Heart left ventricle (tissue), 16 donors: ENCODE results near the gene NKX1-2. TPM values are rescaled to one million over a fixed set of nuclear protein-coding genes. Genes with fewer than 3 reads are reported as not detected.

Experiments used
- ATAC-seq, 4 donors: fragments of 200-7000 bp; cut with Tn5 transposase; one replicate each; pipeline ENCODE4 v1.9.1; 2020 to 2022; ENCODE audit warnings: moderate library complexity in 4 of 4, mild to moderate bottlenecking in 3 of 4, moderate number of reproducible peaks in 1 of 4
- DNase-seq, 5 donors: peaks; one replicate each; pipeline ENCODE4 v3.0.0-alpha.2; 2020
- H3K27ac ChIP-seq, 12 donors: fragments of 200-600 bp; sonication (generic) in 4 of 12; one replicate each; pipeline versions ENCODE4 v1.5.0 to v1.8.0; 2016 to 2022; ENCODE audit warnings: mild to moderate bottlenecking in 2 of 12
- H3K27me3 ChIP-seq, 9 donors: fragments of 200-600 bp; sonication (generic) in 2 of 9; one replicate each; pipeline versions ENCODE4 v1.5.1 to v1.8.0; 2016 to 2022; ENCODE audit warnings: mild to moderate bottlenecking in 3 of 9
- H3K36me3 ChIP-seq, 9 donors: fragments of 200-600 bp; sonication (generic) in 2 of 9; one replicate each; pipeline versions ENCODE4 v1.5.0 to v1.8.0; 2018 to 2022; ENCODE audit warnings: mild to moderate bottlenecking in 2 of 9
- H3K4me1 ChIP-seq, 12 donors: fragments of 200-600 bp; sonication (generic) in 4 of 12; one replicate each; pipeline versions ENCODE4 v1.5.0 to v1.8.0; 2016 to 2022; ENCODE audit warnings: mild to moderate bottlenecking in 3 of 12
- H3K4me3 ChIP-seq, 12 donors: fragments of 200-600 bp; sonication (generic) in 4 of 12; one replicate each; pipeline versions ENCODE4 v1.5.0 to v1.8.0; 2017 to 2022; ENCODE audit warnings: mild to moderate bottlenecking in 9 of 12, moderate library complexity in 4 of 12
- H3K9me3 ChIP-seq, 12 donors: fragments of 200-600 bp; sonication (generic) in 4 of 12; one replicate each; pipeline versions ENCODE4 v1.5.0 to v1.8.0; 2016 to 2022; ENCODE audit warnings: mild to moderate bottlenecking in 1 of 12
- POLR2A ChIP-seq, 2 donors: fragments of 450-650 bp; IDR thresholded peaks; one replicate each; pipeline ENCODE4 v1.6.1; 2017; ENCODE audit warnings: antibody characterized with exemption in 2 of 2, mild to moderate bottlenecking in 2 of 2, moderate library complexity in 2 of 2
- WGBS, 4 donors: extraction: QIAGEN DNeasy Blood & Tissue Kit in 2 of 4; methylation state at CpG; one replicate each; pipeline versions ENCODE4 v1.1.5 to v1.1.7; 2013 to 2018; 5-methylcytosine and 5-hydroxymethylcytosine counted together
- intact Hi-C, 10 donors: fragments of 100-400 bp; cut with DNase I; formaldehyde crosslinking; loops; one replicate each; pipeline versions ENCODE4 v1.11.1 to v1.14.2; 2022
- polyA plus RNA-seq, 2 donors: library from polyadenylated mRNA; stranded (reverse); fragments of 200-250 nt; gene quantifications; one replicate each; pipeline ENCODE4 v1.2.3, GENCODE V29; 2013
- total RNA-seq, 9 donors: library from RNA; depleted of rRNA in 2 of 9; stranded (reverse); fragments of >200 nt in 2 of 9; fragmentation: NEBNext Ultra II Directional in 3 of 9; extraction: Animal tissue kit (Norgen Biotek cat#: 25700) in 3 of 9; gene quantifications; one replicate each; pipeline versions ENCODE4 v1.1.0 to v1.2.4, GENCODE V29; 2016 to 2023
- TF ChIP-seq, protein P1 (sequence below), 12 donors: fragments of 200-600 bp; sonication (generic) in 4 of 12; IDR thresholded peaks; one replicate each; pipeline versions ENCODE4 v1.5.0 to v1.8.0; 2018 to 2022; ENCODE audit warnings: antibody characterized with exemption in 12 of 12, mild to moderate bottlenecking in 5 of 12
- donor health status: ischemic (EF 13 %, LVEDD 7.1; RV severe dilation, severe dysfunction).
- donor health status: healthy with polysubstance abuse.
- donor health status: DM: no; HTN: yes; CAD: no.
- donor health status: DM: no; HTN: no; CAD: no.
- donor health status: ischemic (EF 25% LVEDD 6.9; RV normal size, moderate dysfunction).
- donor health status: ischemic (EF 25% LVEDD 5.7; RV mildly dilated, moderate dysfunction).
- donor health status: healthy.
- donor health status: DM: yes; HTN: yes; CAD: no.
- donor health status: ischemic (EF 35%, LVEDD 5.7; RV mildly dilated, moderate dysfunction).
- donor health status: nonischemic (EF 11% LVEDD 7.7; RV severe dilation, severe dysfunction).
- donor health status: DM: yes; HTN: yes; CAD: no.
- donor health status: PGD.
- donor health status: ischemic (EF 29% LVEDD 5.4; RV normal size, mild dysfunction).
- donor health status: nonischemic (EF 23%, LVEDD 6.1; RV moderate dilation, normal function).

Gene NKX1-2
- total and polyA plus RNA-seq, 11 donors: not detected

DNA sequence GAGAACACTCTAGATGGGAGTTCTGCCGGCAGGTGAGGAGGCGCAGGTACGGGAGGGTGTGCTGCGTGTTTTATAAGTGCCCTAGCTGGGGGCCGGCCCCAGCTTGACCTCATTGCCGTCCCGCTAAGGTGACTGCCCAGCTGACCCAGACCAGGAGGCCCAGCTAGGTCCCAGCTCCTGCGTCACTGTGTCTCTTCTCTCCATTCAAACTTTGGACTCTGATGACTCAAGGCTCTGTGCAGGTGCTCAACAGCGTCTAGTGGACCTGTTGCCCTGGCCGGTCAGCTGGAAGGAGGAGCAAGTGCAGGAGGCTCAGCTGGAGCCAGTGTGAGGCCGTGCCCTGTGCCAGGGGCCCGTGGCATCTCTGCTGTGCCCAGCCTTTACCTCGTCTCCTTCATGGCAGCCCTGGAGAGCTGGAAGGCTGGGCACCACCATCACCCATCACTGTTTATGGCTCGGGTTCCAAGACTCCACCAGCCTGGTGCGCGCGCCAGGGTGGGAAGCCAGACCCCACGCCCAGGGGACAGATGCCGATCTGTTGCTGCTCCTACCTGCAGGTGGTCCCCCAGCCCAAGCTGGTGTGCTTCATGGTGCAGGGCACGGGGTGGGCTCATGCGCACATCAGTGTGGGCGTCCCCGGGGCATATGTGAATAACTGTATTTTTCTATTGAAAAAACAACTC is 26.3 kb upstream of the NKX1-2 start:
- Histone ChIP-seq H3K4me1 (peaks cover 0 to 4% (median 0%) of the 10 kb centered on the region in 12 donors), H3K4me3 (no peak overlapping the region), H3K27me3 (no peaks in the 10 kb centered on the region), H3K36me3 (no peaks in the 10 kb centered on the region), H3K27ac (no peak overlapping the region), H3K9me3 (no peaks in the 10 kb centered on the region)
- intact Hi-C loops: no loop called here
- no peak for TF ChIP-seq POLR2A (IDR thresholded peaks at IDR 0.05)
- TF ChIP-seq, protein P1, sequence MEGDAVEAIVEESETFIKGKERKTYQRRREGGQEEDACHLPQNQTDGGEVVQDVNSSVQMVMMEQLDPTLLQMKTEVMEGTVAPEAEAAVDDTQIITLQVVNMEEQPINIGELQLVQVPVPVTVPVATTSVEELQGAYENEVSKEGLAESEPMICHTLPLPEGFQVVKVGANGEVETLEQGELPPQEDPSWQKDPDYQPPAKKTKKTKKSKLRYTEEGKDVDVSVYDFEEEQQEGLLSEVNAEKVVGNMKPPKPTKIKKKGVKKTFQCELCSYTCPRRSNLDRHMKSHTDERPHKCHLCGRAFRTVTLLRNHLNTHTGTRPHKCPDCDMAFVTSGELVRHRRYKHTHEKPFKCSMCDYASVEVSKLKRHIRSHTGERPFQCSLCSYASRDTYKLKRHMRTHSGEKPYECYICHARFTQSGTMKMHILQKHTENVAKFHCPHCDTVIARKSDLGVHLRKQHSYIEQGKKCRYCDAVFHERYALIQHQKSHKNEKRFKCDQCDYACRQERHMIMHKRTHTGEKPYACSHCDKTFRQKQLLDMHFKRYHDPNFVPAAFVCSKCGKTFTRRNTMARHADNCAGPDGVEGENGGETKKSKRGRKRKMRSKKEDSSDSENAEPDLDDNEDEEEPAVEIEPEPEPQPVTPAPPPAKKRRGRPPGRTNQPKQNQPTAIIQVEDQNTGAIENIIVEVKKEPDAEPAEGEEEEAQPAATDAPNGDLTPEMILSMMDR (IDR thresholded peaks at IDR 0.05): no peak
- WGBS, 4 donors: 94 to 97% (median 95%) methylated on average over 15 to 23 of the region's 23 CpGs
- no peak for DNase-seq
- ATAC-seq: no peak

DNA sequence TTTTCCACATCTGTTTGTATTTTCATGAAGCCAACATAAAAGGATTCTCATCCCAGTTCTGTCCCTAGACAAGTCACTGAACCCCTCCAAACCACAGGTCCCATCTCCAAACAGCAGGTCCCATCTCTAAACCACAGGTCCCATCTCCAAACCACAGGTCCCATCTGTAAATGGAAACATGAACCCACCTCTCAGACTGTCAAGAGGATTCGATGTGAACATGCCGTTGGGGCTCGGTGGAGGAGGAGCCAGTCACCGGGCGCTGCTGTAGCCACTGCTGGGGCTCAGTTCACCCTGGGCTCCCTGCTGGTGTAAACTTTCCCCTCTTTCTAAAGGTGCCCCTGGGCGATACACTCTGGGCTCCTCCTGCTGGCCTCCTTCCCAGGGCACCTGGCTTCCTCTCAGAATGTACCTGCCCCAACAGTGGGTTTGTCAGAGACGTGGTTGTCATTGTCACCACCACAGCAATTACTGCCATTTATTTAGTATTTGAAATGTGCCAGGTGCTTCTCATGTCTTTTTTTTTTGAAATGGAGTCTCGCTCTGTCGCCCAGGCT is 24.8 kb upstream of the NKX1-2 start:
- Histone ChIP-seq H3K27me3 (no peaks in the 10 kb centered on the region), H3K36me3 (no peaks in the 10 kb centered on the region), H3K27ac (no peak overlapping the region), H3K4me1 (peaks cover 0 to 4% (median 0%) of the 10 kb centered on the region in 12 donors), H3K9me3 (no peaks in the 10 kb centered on the region), H3K4me3 (no peak overlapping the region)
- ATAC-seq (no peak), DNase-seq (no peak)
- intact Hi-C loops: no loop called here
- WGBS, 4 donors: 77 to 87% (median 82%) methylated on average over 9 of the region's 9 CpGs
- TF ChIP-seq, protein P1 (IDR thresholded peaks at IDR 0.05): no peak
- no peak for TF ChIP-seq POLR2A (IDR thresholded peaks at IDR 0.05)

DNA sequence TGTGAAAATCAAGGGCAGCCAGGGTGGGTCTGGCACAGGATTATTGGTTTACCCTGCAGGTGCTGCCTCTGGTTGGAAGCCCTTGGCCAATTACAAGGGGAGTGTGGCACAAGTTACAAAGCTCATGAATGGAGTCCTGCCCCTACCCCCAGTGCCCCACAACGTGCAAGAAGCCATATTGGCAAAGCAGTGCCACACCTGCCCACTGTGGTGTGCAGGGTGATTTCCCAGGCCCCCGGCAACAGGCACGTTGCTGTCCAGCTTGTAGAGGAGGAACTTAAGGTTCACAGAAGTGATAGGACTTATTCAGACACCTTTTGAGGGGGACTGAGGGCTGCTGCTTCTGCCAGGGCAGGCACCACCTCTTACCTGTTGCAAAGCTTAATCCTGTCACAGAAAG is 23.2 kb upstream of the NKX1-2 start:
- H3K4me3 ChIP-seq: no peak overlapping the region
- ATAC-seq (no peak), DNase-seq (no peak)
- peaks cover 0 to 4% (median 0%) of the 10 kb centered on the region in 12 donors for H3K4me1 ChIP-seq
- WGBS, 4 donors: 70 to 88% (median 82%) methylated on average over 3 of the region's 3 CpGs
- H3K36me3 ChIP-seq: no peaks in the 10 kb centered on the region
- no peak overlapping the region for H3K27ac ChIP-seq
- H3K27me3 ChIP-seq: no peaks in the 10 kb centered on the region
- H3K9me3 ChIP-seq: no peaks in the 10 kb centered on the region
- intact Hi-C loops: no loop called here
- TF ChIP-seq POLR2A (IDR thresholded peaks at IDR 0.05): no peak
- TF ChIP-seq, protein P1 (IDR thresholded peaks at IDR 0.05): no peak

DNA sequence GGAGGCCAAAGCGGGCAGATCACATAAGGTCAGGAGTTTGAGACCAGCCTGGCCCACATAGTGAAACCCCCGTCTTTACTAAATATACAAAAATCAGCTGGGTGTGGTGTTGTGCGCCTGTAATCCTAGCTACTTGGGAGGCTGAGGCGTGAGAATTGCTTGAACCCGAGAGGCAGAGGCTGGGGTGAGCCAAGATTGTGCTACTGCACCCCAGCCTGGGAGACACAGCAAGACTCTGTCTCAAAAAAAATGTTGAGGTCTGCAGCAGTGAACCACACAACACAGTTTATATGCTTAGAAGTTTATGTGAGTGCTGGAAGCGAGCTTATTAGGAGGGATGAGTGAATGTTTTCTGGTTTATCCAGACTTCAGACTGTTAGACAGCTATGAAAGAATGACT is 22.2 kb upstream of the NKX1-2 start:
- intact Hi-C loops: no loop called here
- no peak for TF ChIP-seq POLR2A (IDR thresholded peaks at IDR 0.05)
- TF ChIP-seq, protein P1 (IDR thresholded peaks at IDR 0.05): no peak
- Histone ChIP-seq H3K36me3 (no peaks in the 10 kb centered on the region), H3K27me3 (no peaks in the 10 kb centered on the region), H3K9me3 (no peaks in the 10 kb centered on the region), H3K27ac (no peak overlapping the region), H3K4me3 (no peak overlapping the region), H3K4me1 (no peaks in the 10 kb centered on the region)
- DNase-seq (no peak), ATAC-seq (no peak)
- 90 to 92% (median 91%) methylated on average over 6 of the region's 6 CpGs for WGBS, 4 donors
